Tibial nerve (tissue), 3 donors: ENCODE results near the gene STX18.

Experiments used
- POLR2A ChIP-seq, 2 donors: fragments of 450-650 bp; IDR thresholded peaks; one replicate each; pipeline ENCODE4 v1.6.1; 2017; ENCODE audit warnings: antibody characterized with exemption in 2 of 2, mild to moderate bottlenecking in 2 of 2, moderate library complexity in 2 of 2
- TF ChIP-seq, protein P1 (sequence below), 5 experiments: fragments of 200-600 bp in 3 of 5; fragments of 450-650 bp in 2 of 5; sonication (generic) in 3 of 5; IDR thresholded peaks; one replicate each; pipeline ENCODE4 v1.5.1; 2016 to 2019; ENCODE audit warnings: antibody characterized with exemption in 5 of 5, mild to moderate bottlenecking in 3 of 5, moderate library complexity in 2 of 5

DNA sequence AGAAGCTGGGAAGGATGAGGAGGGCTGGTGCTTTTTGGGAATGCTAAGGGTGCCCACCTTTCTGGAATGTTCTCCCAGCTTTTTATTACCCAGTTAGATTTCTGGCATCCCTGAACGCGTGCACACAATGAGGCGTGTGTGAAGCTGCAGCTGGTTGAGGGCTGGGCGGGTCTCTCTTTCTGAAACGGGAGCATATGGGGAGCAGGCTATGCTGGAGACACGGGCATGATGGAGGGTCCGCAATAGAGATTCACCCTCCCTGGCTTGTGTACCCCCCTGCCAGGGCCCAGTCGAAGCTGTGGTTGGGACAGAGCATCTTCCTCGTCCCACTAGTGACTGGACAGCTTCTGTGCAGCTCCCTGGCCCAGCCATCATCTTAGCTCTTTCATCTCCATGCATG is 146.5 kb downstream of the STX18 start:
- no peak for TF ChIP-seq POLR2A (IDR thresholded peaks at IDR 0.05)
- TF ChIP-seq, protein P1, sequence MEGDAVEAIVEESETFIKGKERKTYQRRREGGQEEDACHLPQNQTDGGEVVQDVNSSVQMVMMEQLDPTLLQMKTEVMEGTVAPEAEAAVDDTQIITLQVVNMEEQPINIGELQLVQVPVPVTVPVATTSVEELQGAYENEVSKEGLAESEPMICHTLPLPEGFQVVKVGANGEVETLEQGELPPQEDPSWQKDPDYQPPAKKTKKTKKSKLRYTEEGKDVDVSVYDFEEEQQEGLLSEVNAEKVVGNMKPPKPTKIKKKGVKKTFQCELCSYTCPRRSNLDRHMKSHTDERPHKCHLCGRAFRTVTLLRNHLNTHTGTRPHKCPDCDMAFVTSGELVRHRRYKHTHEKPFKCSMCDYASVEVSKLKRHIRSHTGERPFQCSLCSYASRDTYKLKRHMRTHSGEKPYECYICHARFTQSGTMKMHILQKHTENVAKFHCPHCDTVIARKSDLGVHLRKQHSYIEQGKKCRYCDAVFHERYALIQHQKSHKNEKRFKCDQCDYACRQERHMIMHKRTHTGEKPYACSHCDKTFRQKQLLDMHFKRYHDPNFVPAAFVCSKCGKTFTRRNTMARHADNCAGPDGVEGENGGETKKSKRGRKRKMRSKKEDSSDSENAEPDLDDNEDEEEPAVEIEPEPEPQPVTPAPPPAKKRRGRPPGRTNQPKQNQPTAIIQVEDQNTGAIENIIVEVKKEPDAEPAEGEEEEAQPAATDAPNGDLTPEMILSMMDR (IDR thresholded peaks at IDR 0.05): no peak
